Testis (tissue), 2 donors: ENCODE results near the gene HHIPL1.

ENCODE experiments used
- CTCF ChIP-seq, 3 experiments: fragments of 450-650 bp in 2 of 3; fragments of 200-600 bp in 1 of 3; sonication (generic) in 1 of 3; IDR thresholded peaks; one replicate each; pipeline ENCODE4 v1.5.1; 2016 to 2019; ENCODE audit warnings: antibody characterized with exemption in 3 of 3, mild to moderate bottlenecking in 2 of 3, moderate library complexity in 1 of 3
- POLR2A ChIP-seq: fragments of 450-650 bp; IDR thresholded peaks from one replicate; pipeline ENCODE4 v1.6.1; 2017; ENCODE audit warnings: antibody characterized with exemption, mild to moderate bottlenecking, moderate library complexity

DNA sequence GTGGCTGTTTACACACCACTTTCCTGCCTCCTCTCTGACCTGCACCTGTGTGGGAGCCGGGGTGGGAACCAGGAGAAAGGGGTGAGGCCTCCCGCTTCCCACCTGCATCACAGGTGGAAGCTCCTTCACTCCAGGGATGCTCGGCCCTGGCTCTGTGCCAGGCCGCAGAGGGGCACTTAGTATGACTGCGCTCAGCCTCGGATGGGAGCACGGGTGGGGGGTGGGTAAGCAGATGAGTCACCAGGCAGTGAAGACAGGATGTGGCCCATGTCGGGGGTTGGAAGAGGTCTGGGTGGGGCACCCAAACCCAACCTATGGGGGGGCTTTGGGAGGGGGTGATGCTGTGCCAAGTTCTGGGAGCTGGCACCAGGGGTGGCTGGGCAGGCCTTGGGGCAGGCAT is 31.7 kb downstream of the HHIPL1 start:
- no peak for TF ChIP-seq CTCF (IDR thresholded peaks at IDR 0.05)
- no peak for TF ChIP-seq POLR2A
